NCI-H524 treated with DMSO at 0.1 percent for 48 hours (cell line): ENCODE data around the gene MGST1.
"Not testable (repeated sequence)": the region's sequence is repeated elsewhere in the genome, so short reads cannot be mapped to it uniquely, and the experiment has no call there.

Source experiments
- DNase-seq: peaks from one replicate; lab custom pipeline; 2025; lab: John Stamatoyannopoulos, UW

Gene MGST1

GRCh38 chr12:16352481-16352880, 5.0 kb downstream of the MGST1 start:
- no peak for DNase-seq

DNA sequence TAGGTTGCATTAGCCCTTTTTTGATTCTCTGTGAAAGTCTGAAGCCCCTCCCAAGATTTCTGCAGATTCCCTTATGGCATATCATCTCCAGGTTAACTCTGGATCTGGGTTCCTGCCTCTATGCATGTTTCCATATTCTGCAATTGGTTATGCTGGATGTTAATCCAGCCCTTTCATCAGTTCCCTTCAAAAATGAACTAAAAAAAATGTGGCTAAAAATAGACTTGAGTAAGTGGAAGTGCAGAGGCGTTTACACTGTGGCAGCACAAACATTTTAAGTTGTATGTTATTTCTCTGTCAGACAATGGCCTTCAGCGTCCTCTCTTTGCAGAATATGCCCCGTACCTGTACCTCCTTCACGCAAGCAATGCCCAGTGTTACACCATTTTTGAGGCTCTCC, 11.4 kb downstream of the MGST1 start:
- DNase-seq = no peak

GRCh38 chr12:16359512-16360491, 12.4 kb downstream of the MGST1 start:
- DNase-seq = no peak

- DNase-seq = no peak
Measured at GRCh38 chr12:16361142-16361783, 13.8 kb downstream of the MGST1 start.

DNA sequence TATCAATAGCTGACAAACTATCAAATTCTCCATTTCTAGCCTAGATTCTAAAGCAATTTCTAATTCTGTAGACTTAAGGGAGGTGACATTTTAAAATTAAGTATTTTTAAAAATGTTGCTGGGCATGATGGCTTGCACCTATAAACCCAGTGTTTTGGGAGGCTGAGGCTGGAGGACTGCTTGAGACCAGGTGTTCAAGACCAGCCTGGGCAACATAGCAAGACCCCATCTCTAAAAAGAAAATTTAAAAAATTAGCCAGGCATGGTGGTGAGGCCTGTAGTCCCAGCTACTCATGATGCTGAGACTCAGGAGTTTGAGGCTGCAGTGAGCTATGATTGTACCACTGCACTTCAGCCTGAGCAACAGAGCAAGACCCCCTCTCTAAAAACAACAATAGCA, 15.1 kb downstream of the MGST1 start:
- no peak for DNase-seq

GRCh38 chr12:16369156-16369555, 21.7 kb downstream of the MGST1 start:
- DNase-seq = no peak

DNA sequence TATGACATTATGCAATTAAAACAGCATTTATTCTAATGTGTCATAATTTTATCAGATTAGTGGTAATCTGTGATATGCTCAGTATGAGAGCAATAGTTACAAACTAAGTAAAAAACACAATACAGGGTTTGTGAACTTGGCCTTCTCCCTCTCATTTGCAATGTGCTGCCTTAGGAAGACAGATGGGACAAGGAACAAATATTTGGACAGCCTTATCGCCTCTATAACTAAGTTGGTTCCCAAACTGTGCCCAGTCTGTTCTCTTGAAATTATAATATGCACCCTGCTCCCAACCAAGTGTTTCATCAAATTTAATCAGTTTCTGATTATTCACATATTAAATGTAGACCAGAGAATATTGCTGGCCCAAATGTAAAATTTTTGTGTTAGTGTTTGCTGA, 22.7 kb downstream of the MGST1 start:
- DNase-seq = no peak

GRCh38 chr12:16382652-16383312, 35.3 kb downstream of the MGST1 start:
- DNase-seq = not testable (repeated sequence)

DNA sequence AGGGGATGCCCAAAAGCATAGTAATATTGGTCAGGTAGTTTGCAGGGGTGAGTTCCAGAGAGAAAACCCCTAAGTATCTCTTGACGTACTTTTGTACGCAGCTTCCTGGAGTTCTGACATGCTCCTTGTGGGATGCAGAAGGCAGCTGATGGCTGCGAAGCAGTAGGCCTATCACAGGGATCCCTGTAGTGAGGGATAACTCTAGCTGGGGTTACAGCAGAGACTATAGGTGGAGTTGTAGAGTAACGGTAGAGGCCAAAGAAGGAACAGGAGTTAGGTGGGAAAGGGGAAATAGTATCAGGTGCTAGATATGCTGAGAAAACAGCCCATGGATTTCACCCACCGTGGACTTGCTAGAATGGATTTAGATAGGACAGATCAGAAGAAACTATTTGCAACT, 37.3 kb downstream of the MGST1 start:
- no peak for DNase-seq

GRCh38 chr12:16385782-16386646, 38.6 kb downstream of the MGST1 start:
- DNase-seq = no peak

- DNase-seq = no peak
Measured at GRCh38 chr12:16387919-16388318, 40.5 kb downstream of the MGST1 start.

- DNase-seq = no peak
Measured at GRCh38 chr12:16389594-16389993, 42.1 kb downstream of the MGST1 start.

- no peak for DNase-seq
Measured at GRCh38 chr12:16392846-16393535, 45.5 kb downstream of the MGST1 start.

- no peak for DNase-seq
Measured at GRCh38 chr12:16399101-16399500, 51.7 kb downstream of the MGST1 start.

DNA sequence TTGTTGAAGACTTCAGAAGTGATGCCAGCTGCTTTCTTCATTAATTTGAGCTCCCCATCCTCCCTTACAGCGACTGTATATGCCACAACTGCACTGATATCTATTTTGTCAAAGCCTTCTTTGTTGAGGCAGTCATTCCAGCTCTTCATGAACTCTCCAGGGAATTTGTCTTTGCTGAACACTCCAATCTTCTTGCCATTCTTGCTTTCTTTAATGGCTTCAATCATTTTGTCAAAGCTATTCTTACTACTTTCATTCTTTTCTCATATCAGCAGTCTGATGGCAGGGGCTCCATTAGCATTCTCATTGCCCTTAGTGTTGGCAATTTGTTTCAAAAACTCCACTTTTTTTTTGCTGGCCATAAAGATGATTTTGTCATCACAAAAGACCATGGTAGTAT, 54.4 kb downstream of the MGST1 start:
- not testable (repeated sequence) for DNase-seq

GRCh38 chr12:16407346-16407745, 59.9 kb downstream of the MGST1 start:
- no peak for DNase-seq
